Measurements from ENCODE around the gene AHCYL1.

Gene AHCYL1

DNA sequence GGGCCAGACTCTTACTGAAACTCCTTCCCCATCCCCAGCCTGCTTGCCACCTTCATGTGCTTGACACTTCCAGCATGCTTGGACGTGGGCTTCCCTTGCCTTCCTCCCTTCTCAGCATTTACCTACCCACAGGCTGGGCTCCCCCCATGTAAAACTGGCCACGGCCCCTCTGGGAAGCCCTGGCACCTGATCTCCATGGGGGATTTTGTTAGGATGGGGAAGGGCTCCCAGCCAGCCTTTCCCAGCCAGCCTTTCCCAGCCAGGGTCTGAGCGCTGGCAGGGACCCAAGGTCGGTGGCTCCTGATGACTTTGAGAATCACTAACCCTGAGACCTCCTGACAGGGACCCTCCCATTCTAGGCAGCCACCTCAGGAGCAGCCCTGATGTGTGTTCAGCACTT is 79.2 kb downstream of the AHCYL1 start:
- Histone ChIP-seq H3K27ac (replicated peaks) (no peak overlapping the region), H3K27me3 (ENCODE audit: insufficient read depth, poor library complexity, severe bottlenecking) (peaks cover 24% of the 10 kb centered on the region), H3K4me3 (replicated peaks; ENCODE audit: insufficient read depth, low read length) (no peak overlapping the region)
- DNase-seq (ENCODE audit: low read depth in 1 of 2, low spot score in 1 of 2): no peak
- TF ChIP-seq SPI1 (IDR thresholded peaks at IDR 0.05; ENCODE audit: borderline replicate concordance, low read depth) (no peak), POLR2AphosphoS5 (IDR thresholded peaks at IDR 0.05; ENCODE audit: low read depth) (no peak), REST (IDR thresholded peaks at IDR 0.05; ENCODE audit: insufficient replicate concordance, low read depth) (no peak), CTCF (IDR thresholded peaks at IDR 0.05; ENCODE audit: insufficient read depth, low read length) (no peak), GABPA (IDR thresholded peaks at IDR 0.05; ENCODE audit: low read depth) (no peak)

- TF ChIP-seq GABPA (IDR thresholded peaks at IDR 0.05; ENCODE audit: low read depth) (no peak), POLR2AphosphoS5 (IDR thresholded peaks at IDR 0.05; ENCODE audit: low read depth) (no peak), CTCF (IDR thresholded peaks at IDR 0.05; ENCODE audit: insufficient read depth, low read length) (no peak), SPI1 (IDR thresholded peaks at IDR 0.05; ENCODE audit: borderline replicate concordance, low read depth) (no peak), REST (IDR thresholded peaks at IDR 0.05; ENCODE audit: insufficient replicate concordance, low read depth) (no peak)
- no peak overlapping the region for H3K4me3 ChIP-seq (replicated peaks; ENCODE audit: insufficient read depth, low read length)
- no peak overlapping the region for H3K27ac ChIP-seq (replicated peaks)
- DNase-seq (ENCODE audit: low read depth in 1 of 2, low spot score in 1 of 2): no peak
- H3K27me3 ChIP-seq (ENCODE audit: insufficient read depth, poor library complexity, severe bottlenecking): peaks cover 33% of the 10 kb centered on the region
These were observed 80.2 kb downstream of the AHCYL1 start for GRCh38 chr1:110064576-110065337.

- Histone ChIP-seq H3K27me3 (ENCODE audit: insufficient read depth, poor library complexity, severe bottlenecking) (peaks cover 39% of the 10 kb centered on the region), H3K4me3 (replicated peaks; ENCODE audit: insufficient read depth, low read length) (no peak overlapping the region), H3K27ac (replicated peaks) (no peak overlapping the region)
- no peak for DNase-seq (ENCODE audit: low read depth in 1 of 2, low spot score in 1 of 2)
- no peak for TF ChIP-seq CTCF (IDR thresholded peaks at IDR 0.05; ENCODE audit: insufficient read depth, low read length)
- no peak for TF ChIP-seq SPI1 (IDR thresholded peaks at IDR 0.05; ENCODE audit: borderline replicate concordance, low read depth)
- TF ChIP-seq GABPA (IDR thresholded peaks at IDR 0.05; ENCODE audit: low read depth): no peak
- TF ChIP-seq POLR2AphosphoS5 (IDR thresholded peaks at IDR 0.05; ENCODE audit: low read depth): no peak
- no peak for TF ChIP-seq REST (IDR thresholded peaks at IDR 0.05; ENCODE audit: insufficient replicate concordance, low read depth)
These were observed 81.3 kb downstream of the AHCYL1 start for GRCh38 chr1:110065841-110066240.
